Mesenchymal stem cell (in vitro differentiated cells and primary cell): ENCODE data around the gene TXNRD3.

Experiments
- DNase-seq: peaks from one replicate; pipeline ENCODE4 v3.0.0-alpha.2; 2013
- H2AFZ ChIP-seq: one replicate; pipeline ENCODE4 v1.6.1; 2013; ENCODE audit warnings: low read depth, mild to moderate bottlenecking, control low read depth, inconsistent platforms, low read length, moderate library complexity
- H2AK5ac ChIP-seq: 2 replicates; pipeline ENCODE4 v1.6.1; 2013; ENCODE audit warnings: low read length, moderate library complexity, mild to moderate bottlenecking, inconsistent platforms; ENCODE audit not compliant: severe bottlenecking
- H2BK120ac ChIP-seq: one replicate; pipeline ENCODE4 v1.6.1; 2013; ENCODE audit warnings: low read depth, mild to moderate bottlenecking, inconsistent platforms, low read length, moderate library complexity
- H2BK12ac ChIP-seq, 2 experiments: one replicate each; pipeline ENCODE4 v1.6.1; 2013; ENCODE audit warnings: inconsistent platforms in 2 of 2, low read length in 2 of 2, mild to moderate bottlenecking in 2 of 2, moderate library complexity in 2 of 2, control low read depth in 1 of 2
- H2BK15ac ChIP-seq: one replicate; pipeline ENCODE4 v1.6.1; 2013; ENCODE audit warnings: mild to moderate bottlenecking, low read depth, inconsistent platforms; ENCODE audit not compliant: poor library complexity, severe bottlenecking
- H2BK5ac ChIP-seq: 2 replicates; pipeline ENCODE4 v1.6.1; 2013; ENCODE audit warnings: low read depth, mild to moderate bottlenecking, low read length, control low read depth, inconsistent platforms; ENCODE audit not compliant: poor library complexity, severe bottlenecking
- H3K14ac ChIP-seq, 2 experiments: one replicate each; pipeline ENCODE4 v1.6.1; 2013; ENCODE audit warnings: inconsistent platforms in 2 of 2, low read length in 2 of 2, control low read depth in 1 of 2, mild to moderate bottlenecking in 1 of 2, moderate library complexity in 1 of 2
- H3K18ac ChIP-seq, 2 experiments: one replicate each; pipeline ENCODE4 v1.6.1; 2013; ENCODE audit warnings: inconsistent platforms in 2 of 2, low read length in 2 of 2, control low read depth in 1 of 2, low read depth in 1 of 2, mild to moderate bottlenecking in 1 of 2
- H3K23ac ChIP-seq, 2 experiments: one replicate each; pipeline ENCODE4 v1.6.1; 2013; ENCODE audit warnings: inconsistent platforms in 2 of 2, low read length in 2 of 2, mild to moderate bottlenecking in 2 of 2, moderate library complexity in 2 of 2, control low read depth in 1 of 2
- H3K27ac ChIP-seq: 2 replicates; pipeline ENCODE4 v1.5.1; 2013; ENCODE audit warnings: mild to moderate bottlenecking, moderate library complexity, low read length, control low read depth, inconsistent platforms; ENCODE audit not compliant: poor library complexity, severe bottlenecking
- H3K27me3 ChIP-seq, 2 experiments: 2 replicates each; pipeline versions ENCODE4 v1.6.1 to v1.7.0; 2013; ENCODE audit warnings: low read length in 2 of 2, mild to moderate bottlenecking in 2 of 2, moderate library complexity in 2 of 2, control low read depth in 1 of 2, inconsistent platforms in 1 of 2; ENCODE audit not compliant: control insufficient read depth in 1 of 2, insufficient read depth in 1 of 2
- H3K36me3 ChIP-seq, 2 experiments: 2 replicates each; pipeline versions ENCODE4 v1.6.1 to v1.7.0; 2013; ENCODE audit warnings: low read length in 2 of 2, control low read depth in 1 of 2, inconsistent platforms in 1 of 2, low read depth in 1 of 2, mild to moderate bottlenecking in 1 of 2; ENCODE audit not compliant: insufficient read depth in 2 of 2, control insufficient read depth in 1 of 2
- H3K4ac ChIP-seq, 2 experiments: one replicate each; pipeline ENCODE4 v1.6.1; 2013; ENCODE audit warnings: inconsistent platforms in 2 of 2, low read length in 2 of 2, mild to moderate bottlenecking in 2 of 2, moderate library complexity in 2 of 2, control low read depth in 1 of 2, low read depth in 1 of 2
- H3K4me1 ChIP-seq: 2 replicates; pipeline ENCODE4 v1.6.1; 2013; ENCODE audit warnings: low read depth, low read length, control low read depth; ENCODE audit not compliant: control insufficient read depth, insufficient read depth
- H3K4me2 ChIP-seq: 2 replicates; pipeline ENCODE4 v1.6.1; 2013; ENCODE audit warnings: low read length, mild to moderate bottlenecking, inconsistent platforms; ENCODE audit not compliant: poor library complexity, severe bottlenecking
- H3K4me3 ChIP-seq, 2 experiments: 2 replicates each; pipeline versions ENCODE4 v1.5.1 to v1.7.0; 2013; ENCODE audit warnings: low read length in 2 of 2, mild to moderate bottlenecking in 2 of 2, control low read depth in 1 of 2, low read depth in 1 of 2; ENCODE audit not compliant: insufficient read depth in 1 of 2
- H3K79me1 ChIP-seq: replicated peaks from 2 replicates; pipeline ENCODE4 v1.6.1; 2013; ENCODE audit warnings: mild to moderate bottlenecking, control low read depth, low read length, inconsistent platforms; ENCODE audit not compliant: poor library complexity, severe bottlenecking
- H3K9ac ChIP-seq: 2 replicates; pipeline ENCODE4 v1.7.0; 2013; ENCODE audit warnings: mild to moderate bottlenecking, low read length, moderate library complexity
- H3K9me3 ChIP-seq: 2 replicates; pipeline ENCODE4 v1.7.0; 2013; ENCODE audit warnings: mild to moderate bottlenecking, low read length; ENCODE audit not compliant: control insufficient read depth
- H4K8ac ChIP-seq: one replicate; pipeline ENCODE4 v1.6.1; 2013; ENCODE audit warnings: inconsistent platforms, mild to moderate bottlenecking, low read length, moderate library complexity
- H4K91ac ChIP-seq: one replicate; pipeline ENCODE4 v1.6.1; 2013; ENCODE audit warnings: mild to moderate bottlenecking, low read length, inconsistent platforms
- WGBS: methylation state at CpG from one replicate; pipeline ENCODE4 v1.1.7; 2013; ENCODE audit warnings: mixed read lengths; 5-methylcytosine and 5-hydroxymethylcytosine counted together

TXNRD3 gene

GRCh38 chr3:126682009-126682408 is 27.1 kb upstream of the TXNRD3 start:
- H2AK5ac ChIP-seq: no peak overlapping the region
- H3K9me3 ChIP-seq: no peaks in the 10 kb centered on the region
- H2BK120ac ChIP-seq: no peak overlapping the region
- H2AFZ ChIP-seq: no peak overlapping the region
- no peak overlapping the region for H3K9ac ChIP-seq
- no peak overlapping the region for H3K27ac ChIP-seq
- no peak overlapping the region for H2BK15ac ChIP-seq
- H4K91ac ChIP-seq: no peak overlapping the region
- no peak overlapping the region for H2BK12ac ChIP-seq
- H3K79me1 ChIP-seq: no peaks in the 10 kb centered on the region
- WGBS: 89% methylated on average over 2 of the region's 2 CpGs
- no peak overlapping the region for H3K18ac ChIP-seq
- H3K4me1 ChIP-seq: peaks cover 21% of the 10 kb centered on the region
- no peak overlapping the region for H4K8ac ChIP-seq
- peaks cover 21 to 39% of the 10 kb centered on the region in 2 experiments for H3K27me3 ChIP-seq
- no peak overlapping the region for H3K4me3 ChIP-seq
- no peak for DNase-seq
- H3K4ac ChIP-seq: no peak overlapping the region
- no peak overlapping the region for H2BK5ac ChIP-seq
- no peak overlapping the region for H3K4me2 ChIP-seq
- no peak overlapping the region for H3K23ac ChIP-seq
- no peaks in the 10 kb centered on the region for H3K36me3 ChIP-seq
- peak overlapping the region in 1 of 2 experiments; percentile 53 for H3K14ac ChIP-seq

- 81% methylated on average over 4 of the region's 4 CpGs for WGBS
- H3K27me3 ChIP-seq: peaks cover 21 to 45% of the 10 kb centered on the region in 2 experiments
- H4K8ac ChIP-seq: no peak overlapping the region
- no peak overlapping the region for H3K23ac ChIP-seq
- no peak overlapping the region for H3K9ac ChIP-seq
- no peak overlapping the region for H2AFZ ChIP-seq
- H3K14ac ChIP-seq: no peak overlapping the region
- H2BK12ac ChIP-seq: no peak overlapping the region
- H3K4me2 ChIP-seq: no peak overlapping the region
- no peak for DNase-seq
- H3K4me1 ChIP-seq: peaks cover 21% of the 10 kb centered on the region
- H2BK120ac ChIP-seq: no peak overlapping the region
- H3K79me1 ChIP-seq: no peaks in the 10 kb centered on the region
- no peaks in the 10 kb centered on the region for H3K36me3 ChIP-seq
- no peak overlapping the region for H3K4ac ChIP-seq
- no peak overlapping the region for H2BK15ac ChIP-seq
- no peak overlapping the region for H2BK5ac ChIP-seq
- no peaks in the 10 kb centered on the region for H3K9me3 ChIP-seq
- no peak overlapping the region for H3K18ac ChIP-seq
- no peak overlapping the region for H2AK5ac ChIP-seq
- H3K27ac ChIP-seq: no peak overlapping the region
- H3K4me3 ChIP-seq: no peak overlapping the region
- H4K91ac ChIP-seq: no peak overlapping the region
Measured at GRCh38 chr3:126680667-126681055, 25.7 kb upstream of the TXNRD3 start.

GRCh38 chr3:126679831-126680666 is 25.1 kb upstream of the TXNRD3 start:
- Histone ChIP-seq H2BK15ac (no peak overlapping the region), H3K4me1 (peaks cover 20% of the 10 kb centered on the region), H3K4ac (no peak overlapping the region), H3K36me3 (no peaks in the 10 kb centered on the region), H3K4me2 (no peak overlapping the region), H2BK5ac (no peak overlapping the region), H2AK5ac (no peak overlapping the region), H2BK12ac (peak overlapping the region in 1 of 2 experiments; percentile 55), H3K79me1 (no peaks in the 10 kb centered on the region), H4K91ac (no peak overlapping the region), H3K14ac (no peak overlapping the region), H2AFZ (no peak overlapping the region), H3K9me3 (no peaks in the 10 kb centered on the region), H3K18ac (no peak overlapping the region), H4K8ac (no peak overlapping the region), H3K27me3 (peaks cover 21 to 46% of the 10 kb centered on the region in 2 experiments), H3K27ac (no peak overlapping the region), H3K9ac (peak overlapping the region; percentile 35), H2BK120ac (no peak overlapping the region), H3K4me3 (no peak overlapping the region), H3K23ac (no peak overlapping the region)
- WGBS: 86% methylated on average over 8 of the region's 11 CpGs
- DNase-seq: no peak

GRCh38 chr3:126679318-126679751 is 24.4 kb upstream of the TXNRD3 start:
- peak; percentile 76 for DNase-seq
- H4K91ac ChIP-seq: no peak overlapping the region
- no peak overlapping the region for H3K14ac ChIP-seq
- no peaks in the 10 kb centered on the region for H3K36me3 ChIP-seq
- H3K23ac ChIP-seq: no peak overlapping the region
- no peak overlapping the region for H2BK5ac ChIP-seq
- H2BK12ac ChIP-seq: no peak overlapping the region
- peak overlapping the region; percentile 1 to 29 for H3K4me3 ChIP-seq
- H2BK120ac ChIP-seq: no peak overlapping the region
- no peak overlapping the region for H4K8ac ChIP-seq
- H2AFZ ChIP-seq: no peak overlapping the region
- no peak overlapping the region for H3K27ac ChIP-seq
- H3K18ac ChIP-seq: no peak overlapping the region
- H3K79me1 ChIP-seq: no peaks in the 10 kb centered on the region
- no peak overlapping the region for H2BK15ac ChIP-seq
- peaks cover 15% of the 10 kb centered on the region for H3K4me1 ChIP-seq
- peaks cover 15 to 49% of the 10 kb centered on the region in 2 experiments for H3K27me3 ChIP-seq
- no peaks in the 10 kb centered on the region for H3K9me3 ChIP-seq
- WGBS: 3% methylated on average over 18 of the region's 20 CpGs
- H3K9ac ChIP-seq: peak overlapping the region; percentile 35
- no peak overlapping the region for H3K4ac ChIP-seq
- H2AK5ac ChIP-seq: no peak overlapping the region
- H3K4me2 ChIP-seq: peak overlapping the region; percentile 36
